GDM1 (cell line): Measurements from ENCODE around the gene DLEC1.

Experiments used
- DNase-seq: peaks from one replicate; lab custom pipeline; 2025; lab: John Stamatoyannopoulos, UW

DLEC1 gene

GRCh38 chr3:38002291-38002876 is 36.6 kb upstream of the DLEC1 start:
- no peak for DNase-seq

GRCh38 chr3:38002940-38003339 is 36.1 kb upstream of the DLEC1 start:
- no peak for DNase-seq

- DNase-seq: peak; percentile 34
These were observed 35.6 kb upstream of the DLEC1 start for GRCh38 chr3:38003371-38003816.

GRCh38 chr3:38003817-38004414 is 35.1 kb upstream of the DLEC1 start:
- no peak for DNase-seq

- DNase-seq: peak; percentile 39
These were observed 34.5 kb upstream of the DLEC1 start for GRCh38 chr3:38004415-38005075.

GRCh38 chr3:38005076-38006020 is 33.7 kb upstream of the DLEC1 start:
- no peak for DNase-seq

GRCh38 chr3:38006031-38006430 is 33.0 kb upstream of the DLEC1 start:
- DNase-seq: no peak

- no peak for DNase-seq
These were observed 32.5 kb upstream of the DLEC1 start for GRCh38 chr3:38006445-38006995.

GRCh38 chr3:38007754-38008090 is 31.3 kb upstream of the DLEC1 start:
- DNase-seq: no peak

GRCh38 chr3:38008191-38008701 is 30.8 kb upstream of the DLEC1 start:
- no peak for DNase-seq

GRCh38 chr3:38008971-38009580 is 29.9 kb upstream of the DLEC1 start:
- DNase-seq: no peak

- no peak for DNase-seq
These were observed 29.0 kb upstream of the DLEC1 start for GRCh38 chr3:38009807-38010591.

GRCh38 chr3:38011111-38011510 is 27.9 kb upstream of the DLEC1 start:
- no peak for DNase-seq

- no peak for DNase-seq
These were observed 23.5 kb upstream of the DLEC1 start for GRCh38 chr3:38015485-38015884.

GRCh38 chr3:38015984-38016383 is 23.0 kb upstream of the DLEC1 start:
- DNase-seq: no peak

- no peak for DNase-seq
These were observed 22.6 kb upstream of the DLEC1 start for GRCh38 chr3:38016410-38016809.

- DNase-seq: no peak
These were observed 22.1 kb upstream of the DLEC1 start for GRCh38 chr3:38016847-38017444.

GRCh38 chr3:38017445-38018295 is 21.3 kb upstream of the DLEC1 start:
- no peak for DNase-seq
